DOHH2 (cell line): ENCODE measurements around the gene PKM.

ENCODE experiments used
- H3F3A ChIP-seq: fragments of 200-600 bp; sonication (generic), shearing (Covaris generic); 2 replicates; pipeline ENCODE4 v1.6.0; 2016; ENCODE audit warnings: antibody characterized with exemption, mild to moderate bottlenecking; ENCODE audit not compliant: control insufficient read depth, insufficient read depth
- H3K27ac ChIP-seq: fragments of 200-600 bp; sonication (generic); 2 replicates; pipeline ENCODE4 v1.5.1; 2014; ENCODE audit warnings: low read depth, mild to moderate bottlenecking, low read length, moderate library complexity
- H3K27me3 ChIP-seq: fragments of 200-600 bp; sonication (generic); 2 replicates; pipeline ENCODE4 v1.6.1; 2014; ENCODE audit warnings: mild to moderate bottlenecking, low read length, mixed read lengths; ENCODE audit not compliant: control insufficient read depth
- H3K36me3 ChIP-seq: fragments of 200-600 bp; sonication (generic); 2 replicates; pipeline ENCODE4 v1.6.1; 2014; ENCODE audit warnings: mild to moderate bottlenecking, low read length, moderate library complexity, mixed read lengths; ENCODE audit not compliant: control insufficient read depth
- H3K4me1 ChIP-seq: fragments of 200-600 bp; sonication (generic); 2 replicates; pipeline ENCODE4 v1.6.1; 2014; ENCODE audit warnings: mild to moderate bottlenecking, low read length, mixed read lengths; ENCODE audit not compliant: control insufficient read depth
- H3K4me2 ChIP-seq: fragments of 200-600 bp; sonication (generic); 2 replicates; pipeline ENCODE4 v1.6.0; 2014; ENCODE audit warnings: mild to moderate bottlenecking, low read length, moderate library complexity
- H3K4me3 ChIP-seq: fragments of 200-600 bp; sonication (generic); 2 replicates; pipeline ENCODE4 v1.5.1; 2014; ENCODE audit warnings: mild to moderate bottlenecking, low read length, mixed read lengths
- H3K79me2 ChIP-seq: fragments of 200-600 bp; sonication (generic); 2 replicates; pipeline ENCODE4 v1.6.1; 2014; ENCODE audit warnings: mild to moderate bottlenecking, low read length, mixed read lengths; ENCODE audit not compliant: control insufficient read depth
- H3K9me2 ChIP-seq: fragments of 200-600 bp; sonication (generic); replicated peaks from 2 replicates; pipeline ENCODE4 v1.6.1; 2014; ENCODE audit warnings: mild to moderate bottlenecking, low read length, mixed read lengths; ENCODE audit not compliant: control insufficient read depth
- H3K9me3 ChIP-seq: fragments of 200-600 bp; sonication (generic); 2 replicates; pipeline ENCODE4 v1.6.1; 2014; ENCODE audit warnings: antibody characterized with exemption, low read length, mixed read lengths; ENCODE audit not compliant: control insufficient read depth, insufficient read depth
- H4K20me1 ChIP-seq: fragments of 200-600 bp; sonication (generic); 2 replicates; pipeline ENCODE4 v1.6.0; 2014; ENCODE audit warnings: low read depth, mild to moderate bottlenecking, antibody characterized with exemption, low read length, moderate library complexity; ENCODE audit not compliant: control insufficient read depth, insufficient read depth
- CTCF ChIP-seq: fragments of 200-600 bp; sonication (generic); IDR thresholded peaks from one replicate; pipeline ENCODE4 v1.5.1; 2014; ENCODE audit warnings: antibody characterized with exemption, mild to moderate bottlenecking, low read depth, low read length; ENCODE audit not compliant: poor library complexity, severe bottlenecking
- EZH2phosphoT487 ChIP-seq: fragments of 200-600 bp; sonication (generic); IDR thresholded peaks from 2 replicates; pipeline ENCODE4 v1.6.1; 2017; ENCODE audit warnings: borderline replicate concordance, mild to moderate bottlenecking, antibody characterized with exemption, low read length, moderate library complexity, mixed read lengths

Gene PKM

GRCh38 chr15:72153269-72154000 is 77.6 kb downstream of the PKM start:
- Histone ChIP-seq H3K79me2 (no peaks in the 10 kb centered on the region), H3K4me1 (peaks cover 10% of the 10 kb centered on the region), H3K36me3 (no peaks in the 10 kb centered on the region), H3K4me3 (no peak overlapping the region), H3F3A (no peaks in the 10 kb centered on the region), H4K20me1 (no peaks in the 10 kb centered on the region), H3K27me3 (no peaks in the 10 kb centered on the region), H3K9me3 (no peaks in the 10 kb centered on the region), H3K4me2 (no peak overlapping the region), H3K9me2 (no peaks in the 10 kb centered on the region), H3K27ac (no peak overlapping the region)
- no peak for TF ChIP-seq CTCF
- no peak for TF ChIP-seq EZH2phosphoT487
